ENCODE data around the gene ERN2. TPM values are rescaled to one million over a fixed set of nuclear protein-coding genes. Genes with fewer than 3 reads are reported as not detected.

Gene ERN2
- total and polyA plus RNA-seq, 2 of the 4 experiments (the other 2 are of a cell fraction): 0.39 to 0.54 TPM

DNA sequence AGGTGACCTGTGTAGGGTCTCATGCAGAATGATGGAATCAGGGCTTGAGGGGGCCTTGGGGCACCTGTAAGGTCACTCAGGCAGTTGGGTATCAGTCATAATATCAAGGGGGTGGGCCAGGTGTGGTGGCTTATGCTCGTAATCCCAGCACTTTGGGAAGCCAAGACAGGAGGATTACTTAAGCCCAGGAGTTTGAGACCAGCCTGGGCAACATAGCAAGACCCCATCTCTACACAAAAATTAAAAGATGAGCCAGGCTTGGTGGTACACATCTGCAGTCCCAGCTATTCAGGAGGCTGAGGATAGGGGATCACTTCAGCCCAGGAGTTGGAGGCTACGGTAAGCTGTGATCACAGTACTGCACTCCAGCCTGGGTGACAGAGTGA, 7.5 kb downstream of the ERN2 start:
- H2BK20ac ChIP-seq (ENCODE audit: low read depth, low read length): no peak overlapping the region
- DNase-seq (no peak), ATAC-seq (ENCODE audit: low read depth) (no peak)
- H2BK120ac ChIP-seq (ENCODE audit: low read depth, low read length): no peak overlapping the region
- no peaks in the 10 kb centered on the region for H4K20me1 ChIP-seq (ENCODE audit: insufficient read depth, low read length)
- H2BK15ac ChIP-seq (ENCODE audit: low read depth, low read length): no peak overlapping the region
- no peak overlapping the region for H3K18ac ChIP-seq (ENCODE audit: low read depth, low read length)
- no peak overlapping the region for H3K27ac ChIP-seq (ENCODE audit: insufficient read depth, low read length)
- no peak overlapping the region for H2AFZ ChIP-seq (replicated peaks; ENCODE audit: low read length, poor library complexity)
- no peak overlapping the region for H2AK5ac ChIP-seq (ENCODE audit: low read depth, low read length)
- no peak for TF ChIP-seq CEBPB (IDR thresholded peaks at IDR 0.05; ENCODE audit: low read depth, low read length)
- H4K8ac ChIP-seq (ENCODE audit: low read depth in 2 of 2, low read length in 2 of 2): no peak overlapping the region
- H3K9me3 ChIP-seq (ENCODE audit: control insufficient read depth, insufficient read depth, low read length): peaks cover 10% of the 10 kb centered on the region
- no peak overlapping the region for H4K5ac ChIP-seq (ENCODE audit: low read depth, low read length)
- no peak overlapping the region for H3K56ac ChIP-seq (ENCODE audit: extremely low read depth, insufficient read depth, low read length)
- H2BK5ac ChIP-seq (ENCODE audit: low read depth, low read length, poor library complexity, severe bottlenecking): no peak overlapping the region
- H3K36me3 ChIP-seq (ENCODE audit: control insufficient read depth, insufficient read depth, low read length): no peaks in the 10 kb centered on the region
- no peak overlapping the region for H3K23ac ChIP-seq (ENCODE audit: low read depth, low read length)
- dilution Hi-C loops (cut with HindIII; ENCODE audit: low sequenced_read_pairs, unreplicated experiment): no loop called here
- no peaks in the 10 kb centered on the region for H3K9me1 ChIP-seq (ENCODE audit: insufficient read depth, low read length)
- BruUV-seq (replicated peaks): no TSS peak
- no peaks in the 10 kb centered on the region for H3K79me1 ChIP-seq (ENCODE audit: low read depth in 1 of 2, low read length in 2 of 2)
- H3K4me2 ChIP-seq (ENCODE audit: low read depth, low read length): no peak overlapping the region
- H3K27me3 ChIP-seq (ENCODE audit: control insufficient read depth, insufficient read depth, low read length): no peaks in the 10 kb centered on the region; the same call in 1 of the 2 replicates
- H3K4me1 ChIP-seq (ENCODE audit: control insufficient read depth, insufficient read depth, low read length): no peaks in the 10 kb centered on the region
- H3K4me3 ChIP-seq (ENCODE audit: insufficient read depth, low read depth, low read length): no peak overlapping the region
- ChIA-PET POLR2A (ENCODE audit: unreplicated experiment) (no interaction called here), CTCF (no interaction called here)
- WGBS, 2 experiments (ENCODE audit: extremely low coverage in 2 of 2, insufficient read length in 1 of 2): no CpG with 5 or more reads among the region's 2 CpGs
- in situ Hi-C loops (cut with MboI; ENCODE audit: low sequenced_read_pairs): no loop called here
- no peak overlapping the region for H4K91ac ChIP-seq (ENCODE audit: insufficient read depth, low read depth, low read length)
- H3K9ac ChIP-seq (ENCODE audit: low read depth, low read length): no peak overlapping the region
- no peak overlapping the region for H2AK9ac ChIP-seq (replicated peaks; ENCODE audit: low read depth, low read length, poor library complexity)
- no peak overlapping the region for H3K14ac ChIP-seq (replicated peaks; ENCODE audit: low read depth, low read length)
- no peak overlapping the region for H3K4ac ChIP-seq (ENCODE audit: low read depth, low read length)
- intact Hi-C loops (cut with micrococcal nuclease): no loop called here
